ENCODE measurements around the gene IMPDH1. TPM values are rescaled to one million over a fixed set of nuclear protein-coding genes. Genes with fewer than 3 reads are reported as not detected.

The IMPDH1 gene
- total RNA-seq, 1 donor from 2014 or later: 63.2 TPM

DNA sequence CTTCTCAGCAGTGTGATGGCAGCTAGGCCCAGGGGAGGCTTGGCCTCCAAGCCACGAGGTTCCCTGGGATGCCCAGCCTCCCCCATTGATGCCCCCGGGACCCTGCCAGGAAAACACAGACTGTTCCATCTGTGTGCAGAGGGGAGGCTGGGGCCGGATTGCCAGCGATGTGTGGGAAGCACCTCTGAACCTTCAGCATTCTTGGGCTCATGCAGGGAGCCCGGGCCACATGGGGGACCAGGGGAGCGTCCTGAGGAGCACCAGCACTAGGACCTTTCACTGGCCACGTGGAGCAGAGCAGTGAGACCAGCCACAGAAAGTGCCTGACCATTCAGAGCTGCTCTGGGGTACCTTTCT, 2.6 kb downstream of the IMPDH1 start:
- intact Hi-C loops (cut with micrococcal nuclease): loop anchor here (5.0 kb wide), 2 partner anchors 125 to 820 kb away; partner anchors contain the start of genes ARF5 and GCC1

DNA sequence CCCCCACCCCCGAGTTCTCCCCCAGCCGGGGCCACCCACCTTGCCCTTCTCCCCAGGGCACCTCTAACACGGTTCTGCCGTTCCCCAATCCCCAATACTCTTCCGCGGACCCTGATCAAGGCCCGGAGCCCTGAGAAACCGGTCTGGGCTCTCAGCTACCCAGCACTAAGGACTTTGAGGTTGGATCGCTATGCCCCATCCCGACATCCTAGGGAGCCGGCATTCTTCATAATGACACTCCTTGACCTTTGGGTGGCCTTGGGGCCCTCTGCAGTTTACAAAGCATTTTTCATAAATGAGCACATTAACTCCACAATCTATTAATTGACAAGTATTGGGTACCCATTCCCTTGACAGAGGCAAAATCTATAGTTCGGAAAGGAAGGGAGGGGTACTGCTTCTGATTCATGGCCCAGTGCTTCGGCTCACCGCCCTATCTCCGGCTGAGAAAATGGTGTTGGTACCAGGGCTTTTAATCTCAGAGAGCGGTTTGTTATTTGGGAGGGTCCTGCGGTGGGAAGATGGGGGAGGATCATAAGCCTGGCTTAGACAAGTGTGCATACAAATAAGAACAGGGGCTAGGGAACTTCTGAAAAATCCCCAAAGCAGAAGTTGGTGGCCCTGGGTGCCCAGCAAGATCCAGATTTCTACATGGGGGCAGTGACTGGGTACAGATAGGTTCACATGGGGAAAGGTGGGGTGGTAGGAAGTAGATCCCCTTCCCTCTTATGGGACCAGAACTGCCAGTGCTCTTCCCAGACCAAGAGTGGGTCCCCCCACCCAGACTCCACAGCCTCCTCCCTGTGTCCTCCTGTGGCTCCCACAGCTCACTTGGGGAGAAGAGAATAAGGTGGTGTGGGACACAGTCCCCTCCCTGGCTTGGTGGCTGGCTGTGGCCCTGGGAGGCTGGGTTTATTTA, 3.2 kb downstream of the IMPDH1 start:
- intact Hi-C loops (cut with micrococcal nuclease): loop anchor here (5.0 kb wide), 2 partner anchors 126 to 819 kb away; partner anchors contain the start of genes ARF5 and GCC1

DNA sequence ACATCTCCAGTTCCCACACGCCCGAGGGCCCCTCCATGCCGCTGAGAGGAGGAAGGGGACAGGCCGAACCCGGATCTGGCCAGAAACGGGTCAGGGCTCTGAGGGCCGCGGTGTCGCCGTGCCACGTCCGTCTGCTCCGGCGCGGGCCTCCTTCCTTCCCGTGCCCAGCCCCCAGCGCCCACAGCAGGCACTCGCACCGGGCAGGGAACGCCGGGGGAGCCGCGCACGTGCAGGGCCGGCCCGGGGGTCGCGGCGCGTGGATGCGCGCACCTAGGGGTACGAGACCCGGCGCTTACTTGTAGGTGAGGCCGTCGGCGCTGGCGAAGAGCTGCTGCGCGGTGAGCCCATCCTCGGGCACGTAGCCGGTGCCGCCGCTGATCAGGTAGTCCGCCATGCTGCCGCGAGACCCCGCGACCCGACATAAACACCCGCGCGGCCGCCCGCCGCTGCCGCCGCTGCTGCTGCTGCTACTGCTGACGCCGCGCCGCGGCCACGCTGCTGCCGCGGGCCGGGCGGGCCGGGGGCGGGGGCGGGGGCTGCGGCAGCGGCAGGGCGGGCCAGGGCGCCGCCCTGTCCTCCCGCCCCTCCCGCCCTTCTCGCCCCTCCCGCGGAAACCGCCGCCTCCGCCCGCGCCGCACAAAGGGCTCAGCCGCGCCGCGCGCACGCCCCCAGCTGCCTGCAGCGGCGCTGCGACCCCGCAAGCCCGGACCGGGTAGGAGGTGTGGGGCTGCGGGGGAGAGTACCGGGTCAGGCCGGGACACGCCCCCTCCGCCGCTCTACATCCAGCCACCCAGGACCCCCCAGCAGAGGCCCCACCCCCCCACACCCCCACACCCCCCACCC, 4.1 kb downstream of the IMPDH1 start:
- intact Hi-C loops (cut with micrococcal nuclease): loop anchor here (1.0 to 5.0 kb wide), 4 partner anchors 54 to 818 kb away; partner anchors contain the start of genes ARF5, GCC1 and RBM28

DNA sequence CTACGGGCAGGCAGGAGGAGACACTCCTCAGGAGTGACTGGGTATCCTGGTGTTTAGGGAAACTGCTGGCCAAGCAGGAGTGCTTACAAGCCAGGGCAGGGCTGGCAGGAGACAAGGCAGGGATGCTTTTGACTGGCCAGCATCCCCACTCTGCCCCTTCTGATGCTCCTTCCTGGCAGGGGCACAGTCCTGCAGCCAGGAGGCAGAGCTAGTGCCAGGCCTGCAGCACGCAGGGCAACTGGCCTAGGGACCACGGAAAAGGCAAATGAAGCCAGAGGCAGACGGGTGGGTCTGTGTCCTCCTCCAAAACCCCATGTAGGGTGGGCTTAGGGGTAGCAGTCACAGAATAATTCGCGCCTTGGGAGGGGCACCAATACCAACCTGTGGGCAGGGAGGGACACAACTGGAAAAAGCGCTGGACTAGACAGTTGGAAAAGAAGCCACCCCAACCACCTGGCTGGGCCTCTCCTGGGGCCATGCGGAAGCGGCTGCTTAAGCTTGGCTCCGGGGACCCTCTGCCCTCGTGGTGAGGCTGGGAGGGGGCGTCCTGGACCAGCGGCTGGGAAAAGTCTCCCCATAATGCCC, 4.8 kb downstream of the IMPDH1 start:
- intact Hi-C loops (cut with micrococcal nuclease): loop anchor here (1.0 to 5.0 kb wide), 4 partner anchors 54 to 818 kb away; partner anchors contain the start of genes ARF5, GCC1 and RBM28

DNA sequence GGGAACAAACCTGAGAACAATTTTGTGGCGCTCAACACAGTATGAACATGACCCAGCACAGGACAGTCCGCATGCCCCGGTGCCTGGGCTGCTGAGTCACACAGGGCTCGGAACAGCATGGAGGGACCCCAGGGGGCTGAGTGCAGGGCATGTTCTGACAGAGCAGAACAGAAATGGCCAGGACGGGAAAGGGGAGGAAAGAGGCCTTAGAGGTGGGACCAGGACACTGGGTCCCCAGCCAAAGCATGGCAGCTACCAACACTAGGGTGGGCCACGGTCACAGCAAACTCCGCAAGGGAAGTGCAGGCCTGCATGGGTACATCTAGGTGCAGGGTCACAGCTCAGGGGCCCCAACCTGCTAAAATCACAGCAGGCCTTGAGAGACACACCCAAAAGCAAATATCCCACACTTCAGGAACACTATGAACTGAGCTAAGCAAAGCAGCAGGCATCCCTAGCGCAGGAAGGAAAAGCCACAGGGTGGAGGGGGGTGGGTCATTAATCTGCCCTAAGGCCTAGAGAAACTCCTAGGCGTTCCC, 5.6 kb downstream of the IMPDH1 start:
- intact Hi-C loops (cut with micrococcal nuclease): no loop called here

DNA sequence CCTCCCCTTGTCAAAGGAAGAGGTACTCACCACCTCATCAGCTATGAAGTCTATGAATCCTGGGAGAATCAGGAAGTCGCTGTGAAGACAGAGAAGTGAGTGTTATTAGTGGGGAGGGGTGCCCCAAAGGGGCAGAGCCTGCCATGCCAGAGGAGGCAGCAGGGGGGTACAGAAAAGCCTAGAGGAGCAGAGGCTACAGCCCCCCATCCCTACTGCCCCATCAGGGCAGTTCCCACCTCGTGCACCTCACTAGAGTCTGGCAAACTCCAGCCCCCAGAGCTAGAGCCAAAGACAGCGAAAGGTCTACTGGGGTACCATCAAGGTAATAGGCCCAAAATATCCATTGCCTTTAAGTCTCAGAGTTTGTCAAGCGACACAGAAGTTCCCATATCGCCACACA, 6.1 kb downstream of the IMPDH1 start:
- intact Hi-C loops (cut with micrococcal nuclease): no loop called here

DNA sequence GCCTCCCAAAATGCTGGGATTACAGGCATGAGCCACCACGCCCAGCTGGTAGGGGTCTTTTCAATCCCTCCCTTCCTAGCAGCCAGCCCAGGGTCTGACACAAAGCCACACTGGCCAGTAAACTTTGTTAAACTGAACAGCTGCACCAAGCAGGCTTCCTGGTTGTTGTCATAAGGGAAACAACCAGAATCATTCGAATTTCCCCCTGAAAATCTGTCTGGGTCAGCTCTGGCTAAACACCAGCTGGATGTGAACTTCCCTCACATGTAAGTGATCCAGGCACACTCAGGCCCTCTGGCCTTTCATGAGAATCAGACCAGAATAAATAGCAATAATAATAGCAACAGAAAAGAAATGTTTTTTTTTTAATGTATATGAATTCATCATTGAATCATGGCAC, 7.4 kb downstream of the IMPDH1 start:
- intact Hi-C loops (cut with micrococcal nuclease): no loop called here

DNA sequence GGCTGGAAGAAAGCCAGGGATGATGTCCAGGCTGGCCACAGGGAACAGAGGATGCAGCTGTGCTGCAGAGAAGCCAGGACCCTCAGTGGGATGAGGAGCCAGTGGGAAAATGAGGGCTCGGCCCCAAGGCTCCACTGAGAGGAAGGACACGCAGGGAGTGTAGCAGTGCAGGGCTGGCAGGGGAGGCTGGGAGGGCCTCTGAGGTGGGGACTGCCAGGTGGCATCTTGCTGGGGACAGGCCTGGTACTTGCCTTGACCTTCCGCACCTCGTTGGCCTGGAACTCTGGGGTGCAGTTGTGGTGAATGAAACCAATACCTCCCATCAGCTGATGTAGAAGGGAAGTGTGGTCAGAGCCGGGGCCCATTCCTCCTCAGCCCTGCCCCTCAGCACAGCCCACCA, 9.2 kb downstream of the IMPDH1 start:
- intact Hi-C loops (cut with micrococcal nuclease): no loop called here

DNA sequence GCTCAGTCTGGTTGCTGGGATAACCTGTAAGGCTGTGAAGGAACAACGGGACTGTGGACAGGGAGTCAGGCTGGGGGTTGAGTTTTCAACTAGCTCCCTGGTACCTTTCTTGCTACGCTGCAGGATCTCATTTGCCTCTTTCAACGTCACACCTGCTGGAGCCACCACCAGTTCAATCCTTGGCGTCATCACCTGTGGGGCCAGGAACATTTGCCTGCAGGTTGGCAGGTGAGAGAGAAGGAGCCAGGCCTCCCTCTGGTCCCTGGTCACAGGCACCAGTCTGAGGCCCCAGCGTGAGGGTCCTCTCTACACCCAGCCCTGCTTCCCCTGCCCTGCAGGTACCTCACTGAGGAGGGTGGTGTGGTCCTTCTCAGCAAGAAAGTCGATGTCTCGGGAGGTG, 9.8 kb downstream of the IMPDH1 start:
- intact Hi-C loops (cut with micrococcal nuclease): no loop called here

DNA sequence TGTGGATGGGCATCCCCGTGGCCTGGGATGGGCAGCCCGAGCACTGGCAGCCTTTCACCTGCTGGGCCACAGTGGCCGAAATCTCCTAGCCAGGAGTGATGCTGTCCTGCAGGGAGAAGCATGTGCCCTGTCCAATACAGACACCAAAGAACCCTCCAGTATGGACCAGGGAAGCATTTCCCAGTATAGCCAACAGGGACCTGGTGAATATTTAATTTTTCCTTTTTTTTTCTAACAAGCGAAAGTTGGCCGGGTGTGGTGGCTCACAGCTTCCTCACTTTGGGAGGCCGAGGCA, 11.0 kb downstream of the IMPDH1 start:
- intact Hi-C loops (cut with micrococcal nuclease): loop anchor here (1.0 kb wide), 3 partner anchors 12 to 63 kb away; no protein-coding TSS in a partner anchor

DNA sequence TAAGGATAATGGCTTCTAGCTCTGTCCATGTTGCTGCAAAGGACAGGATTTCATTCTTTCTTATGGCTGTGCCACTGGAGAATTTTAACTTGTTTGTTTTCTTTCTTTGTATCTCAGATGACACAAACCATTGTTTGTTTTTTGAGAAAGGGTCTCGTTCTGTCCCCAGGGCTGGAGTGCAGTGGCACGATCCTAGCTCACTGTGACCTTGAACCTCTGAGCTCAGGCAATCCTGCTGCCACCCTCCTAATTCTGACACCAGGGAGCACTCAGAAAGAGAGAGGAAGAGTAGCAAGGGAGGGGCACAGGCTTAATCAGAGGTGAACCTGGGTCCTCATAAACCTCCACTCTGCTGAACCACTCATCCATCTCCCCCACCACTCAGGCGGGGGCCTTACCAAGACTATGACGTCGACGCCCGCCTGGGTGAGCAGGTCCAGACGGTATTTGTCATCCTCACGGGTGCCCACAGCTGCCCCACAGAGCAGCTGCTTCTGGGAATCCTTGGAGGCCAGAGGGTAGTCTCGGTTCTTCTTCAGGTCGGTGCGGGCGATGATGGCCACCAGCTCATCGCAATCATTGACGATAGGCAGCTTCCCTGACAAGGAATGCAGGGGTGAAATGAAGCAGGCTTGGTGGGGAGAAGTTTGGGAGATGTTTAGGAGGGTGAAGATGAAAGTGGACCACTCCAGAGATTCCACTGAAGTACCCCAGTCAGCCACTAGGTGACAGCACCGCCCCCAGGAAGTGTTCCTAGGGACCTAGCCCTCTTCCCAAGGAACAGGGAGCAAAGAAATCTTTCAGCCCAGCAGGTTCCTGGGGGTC, 11.6 kb downstream of the IMPDH1 start:
- intact Hi-C loops (cut with micrococcal nuclease): loop anchor here (1.0 kb wide), 3 partner anchors 12 to 63 kb away; no protein-coding TSS in a partner anchor

DNA sequence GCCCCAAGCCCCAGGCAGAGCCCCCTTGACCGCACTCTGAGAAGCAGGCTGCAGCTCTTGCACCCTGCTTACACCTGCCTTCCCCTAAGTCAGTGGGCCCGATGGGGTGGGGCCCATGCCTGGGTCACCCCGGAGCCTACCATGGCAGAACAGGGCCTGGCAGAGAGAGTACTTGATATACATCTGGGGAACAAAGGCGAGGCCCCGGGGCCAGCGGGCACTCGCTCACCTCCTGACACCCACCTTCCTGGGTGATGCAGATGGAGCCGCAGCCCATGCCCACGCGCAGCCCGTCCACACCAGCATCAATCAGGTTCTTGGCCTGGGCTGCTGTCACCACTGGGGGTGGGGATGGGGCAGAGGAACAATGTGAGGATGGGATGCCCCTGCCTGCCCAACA, 13.4 kb downstream of the IMPDH1 start:
- intact Hi-C loops (cut with micrococcal nuclease): no loop called here

DNA sequence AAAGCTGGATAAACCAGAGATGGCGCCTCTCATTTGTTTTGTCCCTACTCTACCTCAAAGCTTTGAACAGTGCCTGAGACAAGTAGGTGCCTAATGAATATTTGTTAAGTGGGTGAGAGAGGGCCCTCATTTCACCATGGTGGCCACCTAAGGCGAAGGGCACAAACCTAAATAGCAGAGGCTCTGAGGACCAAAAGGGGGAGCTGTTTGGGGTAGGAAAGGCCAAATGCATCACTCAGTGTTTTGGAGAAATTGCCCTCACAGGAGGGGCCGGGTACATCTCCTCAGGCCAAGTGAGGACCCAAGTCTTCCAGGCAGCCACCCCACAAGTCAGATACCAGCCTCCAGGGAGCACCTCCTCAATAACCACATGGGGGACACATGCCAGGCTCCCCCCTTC, 14.0 kb downstream of the IMPDH1 start:
- intact Hi-C loops (cut with micrococcal nuclease): no loop called here

DNA sequence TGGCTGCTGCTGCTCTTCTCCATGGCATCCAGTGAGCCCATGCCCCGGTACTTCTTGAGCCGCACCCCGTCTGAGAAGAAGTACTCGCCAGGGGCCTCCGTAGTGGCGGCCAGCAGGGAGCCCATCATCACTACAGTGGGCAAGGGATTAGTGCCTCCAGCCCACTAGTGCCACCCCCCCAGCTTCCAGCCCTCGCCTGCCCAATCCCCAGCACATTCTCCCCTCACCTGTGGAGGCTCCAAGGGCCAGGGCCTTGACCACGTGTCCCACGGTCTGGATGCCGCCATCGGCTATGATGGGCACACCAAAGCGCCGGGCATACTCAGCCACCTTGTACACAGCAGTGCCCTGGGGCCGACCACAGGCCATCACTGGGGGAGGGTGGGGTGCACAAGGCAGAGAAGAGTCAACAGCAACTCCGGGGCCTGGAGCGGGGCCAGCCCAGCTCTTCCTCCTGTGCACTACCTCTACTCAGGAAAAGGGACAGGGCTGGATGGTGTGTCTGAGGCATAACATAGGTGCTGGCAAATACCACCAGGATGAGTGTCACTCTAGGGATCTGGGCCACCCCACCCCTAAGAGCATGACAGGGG, 14.8 kb downstream of the IMPDH1 start:
- intact Hi-C loops (cut with micrococcal nuclease): no loop called here

DNA sequence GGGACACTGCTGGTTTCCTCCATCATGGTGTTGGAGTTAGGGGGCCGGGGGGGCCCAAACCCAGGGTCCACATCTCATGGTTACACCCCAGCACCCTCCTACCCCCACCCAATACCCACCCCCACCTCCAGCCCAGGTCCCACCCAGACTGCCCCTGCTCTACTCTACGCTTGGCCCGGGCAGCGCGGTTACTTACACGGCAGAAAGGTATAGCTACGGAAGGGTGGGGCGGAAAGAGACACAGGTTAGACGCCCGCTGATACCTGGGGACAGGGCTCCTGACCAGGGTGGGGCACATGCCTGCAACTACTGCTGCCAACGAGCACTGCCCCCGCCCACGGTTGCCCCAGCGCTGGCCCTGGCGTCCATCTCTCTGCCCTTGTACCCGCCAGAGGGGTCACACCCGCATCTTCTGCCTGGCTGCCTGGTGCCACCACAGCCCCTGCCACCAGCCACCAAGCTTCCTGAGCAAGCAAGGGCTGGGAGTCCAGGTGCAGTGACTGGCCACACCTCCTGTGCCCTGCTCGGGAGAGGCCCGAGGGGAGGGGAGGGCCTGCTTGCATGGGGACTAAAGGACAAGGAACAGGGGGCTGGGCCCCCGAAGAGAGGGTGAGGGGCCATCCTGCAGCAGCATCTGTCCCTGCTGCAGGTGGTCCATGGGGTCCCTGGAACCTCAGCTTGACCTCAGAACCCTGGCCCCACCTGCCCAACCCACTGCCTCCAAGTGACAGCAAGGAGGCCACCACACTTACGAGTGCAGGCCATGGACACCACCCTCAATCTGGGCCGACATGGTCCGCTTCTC, 16.1 kb downstream of the IMPDH1 start:
- intact Hi-C loops (cut with micrococcal nuclease): no loop called here

DNA sequence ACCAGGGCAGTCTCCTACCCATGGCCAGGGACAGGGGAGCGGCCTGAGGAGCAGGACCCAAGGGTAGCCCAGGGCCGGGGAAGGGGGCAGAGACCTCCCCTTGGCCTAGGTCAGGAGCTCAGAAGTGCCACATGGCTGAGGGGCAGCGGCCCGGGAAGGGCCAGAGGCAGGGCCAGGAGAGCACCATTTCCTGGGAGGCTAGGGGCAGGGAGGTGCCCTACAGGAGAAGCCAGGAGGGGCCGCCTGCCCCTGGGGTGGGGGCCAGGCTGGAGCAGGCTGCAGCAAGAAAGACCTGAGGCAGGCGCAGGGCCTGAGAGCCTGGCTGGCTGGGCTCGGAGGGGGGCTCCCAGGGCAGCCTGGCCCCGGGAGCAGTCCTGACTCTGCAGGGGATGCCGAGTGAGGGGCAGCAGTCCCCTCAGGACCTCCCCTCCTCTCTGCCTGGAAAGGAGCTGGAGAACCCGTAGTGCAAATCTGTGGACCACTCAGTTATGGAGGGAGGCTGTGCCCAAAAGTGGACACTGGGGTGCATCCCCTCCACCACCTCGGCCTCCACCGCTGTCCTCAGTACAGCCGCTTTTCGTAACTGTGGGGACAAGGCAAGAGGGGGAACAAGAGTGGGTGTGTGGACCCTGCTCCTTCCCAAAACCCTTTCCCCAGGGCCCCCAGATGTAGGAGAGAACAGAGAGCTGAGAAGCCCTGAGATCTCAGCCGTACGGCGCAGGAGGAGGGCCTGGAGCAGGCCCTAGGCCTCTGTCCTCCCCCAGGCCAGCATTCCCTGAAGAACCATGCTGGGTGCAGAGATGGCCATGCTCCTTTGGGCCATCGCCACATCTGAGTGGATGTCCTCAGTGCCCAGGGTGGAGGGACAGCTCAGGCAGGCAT, 17.1 kb downstream of the IMPDH1 start:
- intact Hi-C loops (cut with micrococcal nuclease): no loop called here

DNA sequence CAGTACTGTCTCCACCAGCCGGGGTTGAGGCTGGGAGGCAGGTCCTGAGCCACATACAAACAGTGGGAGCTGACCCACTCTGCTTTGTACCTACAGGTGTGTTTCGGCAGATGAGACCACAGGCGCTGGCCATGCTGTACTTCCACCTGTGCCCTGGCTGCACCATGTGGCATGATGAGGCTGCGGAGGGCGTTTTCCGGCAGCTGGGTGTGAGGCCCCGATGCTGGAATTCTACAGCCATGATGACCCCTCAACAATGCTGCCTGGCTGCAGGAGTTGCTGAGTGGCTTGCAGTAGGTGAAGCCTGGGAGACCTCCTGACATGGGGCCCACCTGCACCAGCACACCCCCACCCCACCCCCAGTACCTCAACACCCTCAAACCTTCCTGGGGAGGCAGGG, 18.0 kb downstream of the IMPDH1 start:
- intact Hi-C loops (cut with micrococcal nuclease): no loop called here

DNA sequence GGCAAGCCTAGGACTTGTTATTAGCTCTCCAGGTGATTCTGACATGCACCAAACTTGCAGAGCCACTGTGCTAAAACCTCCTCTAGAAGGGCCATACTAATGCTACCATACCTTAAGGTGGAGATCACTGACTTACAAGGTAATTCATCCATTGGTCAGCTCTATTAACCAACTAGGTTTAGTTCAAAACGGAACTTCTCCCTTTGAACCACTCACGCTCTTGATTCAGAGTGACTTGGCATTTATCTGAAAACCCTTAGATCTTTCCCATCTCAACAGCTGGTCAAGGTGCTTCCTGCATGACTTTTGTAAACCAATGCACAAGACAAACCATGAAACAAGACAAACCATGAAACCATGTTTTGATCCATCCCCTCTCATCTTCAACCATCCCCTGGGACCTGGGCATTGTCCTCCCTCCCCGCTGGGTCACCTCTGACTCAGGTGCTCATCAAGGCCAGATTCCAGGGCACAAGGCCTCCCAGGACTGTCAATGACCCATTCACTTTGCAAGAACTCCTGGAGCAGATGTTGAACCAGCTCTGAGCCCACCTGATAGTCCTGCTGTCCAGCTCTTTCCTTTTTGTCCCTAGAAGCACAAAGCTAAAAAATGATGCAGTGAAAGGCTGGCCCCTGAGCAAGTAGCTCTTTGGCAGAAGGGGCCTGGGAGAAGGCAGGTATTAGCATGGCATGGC, 18.8 kb downstream of the IMPDH1 start:
- intact Hi-C loops (cut with micrococcal nuclease): no loop called here

Data from T-helper 1 cell treated with Interleukin-12 subunit alpha and Interleukin-12 subunit beta and Interleukin-4 antibody, amounts not matched to agents 30 ng/mL and 1 ng/mL, for 36 hours (primary cell).